K562 (cell line): ENCODE data around the gene PPARGC1A. TPM values are rescaled to one million over a fixed set of nuclear protein-coding genes. Genes with fewer than 3 reads are reported as not detected.

Experiments used
- ATAC-seq: fragments of 200-7000 bp; cut with Tn5 transposase; 3 replicates; pipeline ENCODE4 v1.9.1; 2020; ENCODE audit warnings: moderate library complexity
- BruUV-seq: library from RNA; stranded (reverse); fragments of 400-500 nt; replicated peaks from 2 replicates; lab custom pipeline; 2021; lab: Mats Ljungman, UMichigan
- CTCF ChIA-PET: fragments of 300-600 bp; formaldehyde crosslinking; extraction: SDS; loops from one replicate; lab custom pipeline; 2021; ENCODE audit warnings: low intra/inter-chr PET ratio; lab: Yijun Ruan, JAX
- POLR2A ChIA-PET: fragments of 300-600, 350-650 bp; sonication (Branson Sonifier 250); formaldehyde crosslinking; extraction: SDS; loops from one replicate; lab custom pipeline; 2021; ENCODE audit warnings: antibody characterized with exemption, inconsistent platforms; lab: Yijun Ruan, JAX
- DNase-seq, 4 experiments: peaks; one replicate each; pipeline versions ENCODE4 v3.0.0 to v3.0.0-alpha.2; 2011 to 2018; ENCODE audit warnings: low spot score in 3 of 4, mixed read lengths in 3 of 4; ENCODE audit errors: extremely low read depth in 1 of 4
- FAIRE-seq: peaks from 2 replicates; lab custom pipeline; 2011; peaks lifted over from hg19 to GRCh38; lab: Jason Lieb, UNC
- H2AFZ ChIP-seq: 2 replicates; pipeline ENCODE4 v1.6.0; 2011; ENCODE audit warnings: low read depth, low read length, control low read depth, inconsistent platforms
- H3K27ac ChIP-seq: fragments of 200-600 bp; 3 replicates; pipeline ENCODE4 v1.8.0; 2011; ENCODE audit warnings: low read depth, mild to moderate bottlenecking, control low read depth, inconsistent platforms, low read length, moderate library complexity, mixed read lengths; ENCODE audit errors: extremely low read depth
- H3K27me3 ChIP-seq, 2 experiments: fragments of 300-600 bp in 1 of 2; 2 replicates in 1 of 2; 3 replicates in 1 of 2; pipeline versions ENCODE4 v1.6.0 to v1.8.0; 2011; ENCODE audit warnings: inconsistent platforms in 2 of 2, low read length in 2 of 2, mild to moderate bottlenecking in 1 of 2, mixed read lengths in 1 of 2, moderate library complexity in 1 of 2; ENCODE audit not compliant: control insufficient read depth in 2 of 2, insufficient read depth in 2 of 2
- H3K36me3 ChIP-seq: fragments of 300-600 bp; 3 replicates; pipeline ENCODE4 v1.8.0; 2011; ENCODE audit warnings: mild to moderate bottlenecking, low read length, inconsistent platforms; ENCODE audit not compliant: control insufficient read depth, insufficient read depth
- H3K4me1 ChIP-seq, 2 experiments: fragments of 200-600 bp in 1 of 2; replicated peaks in 1 of 2; 2 replicates in 1 of 2; 3 replicates in 1 of 2; pipeline versions ENCODE4 v1.5.1 to v1.8.0; 2011; ENCODE audit warnings: inconsistent platforms in 2 of 2, low read length in 2 of 2, mild to moderate bottlenecking in 1 of 2, mixed read lengths in 1 of 2, moderate library complexity in 1 of 2; ENCODE audit not compliant: control insufficient read depth in 2 of 2, insufficient read depth in 2 of 2
- H3K4me2 ChIP-seq: 2 replicates; pipeline ENCODE4 v1.6.1; 2011; ENCODE audit warnings: low read length, control low read depth, inconsistent platforms, mixed read lengths; ENCODE audit not compliant: insufficient read depth
- H3K4me3 ChIP-seq: fragments of 200-600 bp; sonication (generic), shearing (Covaris generic); 2 replicates; pipeline ENCODE4 v1.5.1; 2016; ENCODE audit warnings: control low read depth, inconsistent platforms
- H3K79me2 ChIP-seq: fragments of 200-600 bp; 3 replicates; pipeline ENCODE4 v1.8.0; 2011; ENCODE audit warnings: low read length, inconsistent platforms; ENCODE audit not compliant: control insufficient read depth, insufficient read depth
- H3K9ac ChIP-seq, 2 experiments: 2 replicates each; pipeline versions ENCODE4 v1.6.0 to v1.6.1; 2011; ENCODE audit warnings: low read depth in 2 of 2, low read length in 2 of 2, control low read depth in 1 of 2, inconsistent platforms in 1 of 2, mild to moderate bottlenecking in 1 of 2, mixed read lengths in 1 of 2; ENCODE audit not compliant: insufficient read depth in 1 of 2
- H3K9me1 ChIP-seq: one replicate; pipeline ENCODE4 v1.6.0; 2011; ENCODE audit warnings: inconsistent platforms, mild to moderate bottlenecking, low read length, moderate library complexity; ENCODE audit not compliant: control insufficient read depth, insufficient read depth
- H3K9me3 ChIP-seq: replicated peaks from 2 replicates; pipeline ENCODE4 v1.5.1; 2011; ENCODE audit warnings: low read depth, low read length, inconsistent platforms; ENCODE audit not compliant: control insufficient read depth, insufficient read depth
- H4K20me1 ChIP-seq: replicated peaks from 2 replicates; pipeline ENCODE4 v1.6.1; 2011; ENCODE audit warnings: low read length, inconsistent platforms, mixed read lengths; ENCODE audit not compliant: control insufficient read depth, insufficient read depth
- FIP1L1 ChIP-seq: fragments of 200-400 bp; formaldehyde crosslinking; IDR thresholded peaks from 2 replicates; pipeline ENCODE4 v1.6.1; 2018; ENCODE audit warnings: mild to moderate bottlenecking, low read depth, low read length; ENCODE audit not compliant: poor library complexity, severe bottlenecking
- MEIS2 ChIP-seq: fragments of 450-650 bp; IDR thresholded peaks from 2 replicates; pipeline ENCODE4 v1.6.1; 2014; ENCODE audit warnings: mild to moderate bottlenecking; ENCODE audit not compliant: partially characterized antibody
- NFXL1 ChIP-seq: fragments of 450-650 bp; formaldehyde crosslinking; IDR thresholded peaks from 2 replicates; pipeline ENCODE4 v1.4.0; 2021; ENCODE audit warnings: mild to moderate bottlenecking
- STAT5B ChIP-seq: fragments of 250-450 bp; sonication (Bioruptor Pico); IDR thresholded peaks from 2 replicates; pipeline ENCODE4 v1.8.0; 2021; ENCODE audit warnings: mild to moderate bottlenecking, inconsistent platforms
- TFAM ChIP-seq: fragments of 250-450 bp; sonication (Bioruptor Pico); conservative IDR thresholded peaks from 2 replicates; pipeline ENCODE4 v1.5.0; 2021; ENCODE audit warnings: mild to moderate bottlenecking, moderate library complexity
- TOE1 ChIP-seq, 2 experiments: fragments of 450-650 bp in 1 of 2; sonication (generic) in 1 of 2; formaldehyde crosslinking in 1 of 2; IDR thresholded peaks; 2 replicates each; pipeline versions ENCODE4 v1.7.1 to v1.8.0; 2016 to 2022; ENCODE audit warnings: borderline replicate concordance in 2 of 2, mild to moderate bottlenecking in 2 of 2, antibody characterized with exemption in 1 of 2, inconsistent platforms in 1 of 2, low read depth in 1 of 2, missing genetic modification reagents in 1 of 2, moderate library complexity in 1 of 2
- WGBS: fragments of 100-300 bp; shearing (Covaris generic); methylation state at CpG from one replicate; pipeline ENCODE4 v1.1.6; 2016; ENCODE audit warnings: low coverage, mixed read lengths; ENCODE audit not compliant: insufficient coverage; ENCODE audit errors: missing lambda C conversion rate; 5-methylcytosine and 5-hydroxymethylcytosine counted together
- in situ Hi-C: fragments of 300-500 bp; cut with MboI; formaldehyde crosslinking; loops from 4 replicates; pipeline ENCODE4 v1.15.0; 2018; ENCODE audit warnings: inconsistent platforms, mixed read lengths
- intact Hi-C: fragments of 100-400 bp; cut with micrococcal nuclease; formaldehyde crosslinking; loops from 2 replicates; pipeline ENCODE4 v1.14.2; 2022
- polyA plus RNA-seq, 8 experiments: library from polyadenylated mRNA; depleted of rRNA in 4 of 8; stranded (reverse) in 5 of 8; unstranded in 3 of 8; fragments of >200 nt; fragmentation: Nextera tagmentation in 2 of 8; fragmentation: Illumina TruSeq in 1 of 8; extraction: Ambion mirVana in 2 of 8; extraction: Trizol in 1 of 8; gene quantifications; 2 replicates each; pipeline versions ENCODE4 v1.2.1 to v1.2.3, GENCODE V29; 2011 to 2014; ENCODE audit warnings: inconsistent platforms in 1 of 8, missing spikeins in 1 of 8
- total RNA-seq, 7 experiments: library from RNA; depleted of rRNA in 6 of 7; stranded (reverse); fragments of >200 nt in 6 of 7; fragmentation: Illumina TruSeq in 2 of 7; extraction: Trizol in 2 of 7; gene quantifications; 2 replicates each; pipeline versions ENCODE4 v1.2.1 to v1.2.3, GENCODE V29; 2011 to 2021; ENCODE audit warnings: low replicate concordance in 1 of 7
- TF ChIP-seq, protein P1 (sequence below): fragments of 200-800 bp; sonication (Bioruptor generic); IDR thresholded peaks from 2 replicates; pipeline ENCODE4 v1.6.1; 2017; ENCODE audit warnings: missing genetic modification characterization, missing compliant biosample characterization
- TF ChIP-seq, protein P2 (sequence below): sonication (generic); formaldehyde crosslinking; IDR thresholded peaks from 2 replicates; pipeline ENCODE4 v1.8.1; 2023; ENCODE audit warnings: mild to moderate bottlenecking, missing genetic modification reagents
- TF ChIP-seq, protein P3 (sequence below): sonication (generic); formaldehyde crosslinking; IDR thresholded peaks from 2 replicates; pipeline ENCODE4 v1.8.1; 2023; ENCODE audit warnings: mild to moderate bottlenecking, missing genetic modification reagents
- TF ChIP-seq, protein P4 (sequence below): fragments of 250-450 bp; sonication (Bioruptor Pico); IDR thresholded peaks from 2 replicates; pipeline ENCODE4 v1.5.0; 2021

PPARGC1A gene
- total and polyA plus RNA-seq, 9 of the 15 experiments (the other 6 are each of a cell fraction or from before 2014, with no cell fraction given): 0.02 TPM; not detected in 8

DNA sequence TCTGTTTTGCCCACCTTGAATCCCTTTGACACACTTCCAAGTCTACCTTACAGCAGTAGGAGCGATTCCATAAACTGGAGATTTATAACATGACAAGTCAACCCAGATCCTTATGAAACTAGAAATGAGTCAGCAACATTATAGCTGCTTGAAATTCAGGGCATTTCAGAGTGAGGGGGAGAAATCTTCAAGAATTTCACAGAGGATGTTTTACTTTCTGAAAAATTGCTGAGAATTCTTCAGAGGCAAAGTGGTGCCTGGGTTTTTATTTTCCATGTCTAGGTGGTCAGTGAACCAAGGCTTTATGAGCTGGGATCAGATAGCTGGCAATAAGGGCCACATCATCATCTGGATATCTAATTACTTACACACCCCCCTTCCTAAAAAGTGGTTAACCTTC is 119.8 kb downstream of the PPARGC1A start:
- Histone ChIP-seq H3K9me1 (no peaks in the 10 kb centered on the region), H3K4me1 (no peaks in the 10 kb centered on the region), H3K9me3 (no peaks in the 10 kb centered on the region), H2AFZ (no peak overlapping the region), H3K79me2 (no peaks in the 10 kb centered on the region), H3K9ac (no peak overlapping the region), H3K4me2 (no peak overlapping the region), H3K27ac (no peak overlapping the region), H3K27me3 (no peaks in the 10 kb centered on the region), H3K4me3 (no peak overlapping the region), H3K36me3 (no peaks in the 10 kb centered on the region), H4K20me1 (no peaks in the 10 kb centered on the region)
- in situ Hi-C loops (no loop called here), intact Hi-C loops (no loop called here)
- BruUV-seq: no TSS peak
- FAIRE-seq: no peak
- POLR2A ChIA-PET: no interaction called here
- no peak for ATAC-seq
- CTCF ChIA-PET: no interaction called here
- 0% methylated on average over 1 of the region's 1 CpG for WGBS
- TF ChIP-seq TFAM (CRISPR knock-in tag) (no peak), MEIS2 (no peak), STAT5B (no peak)
- TF ChIP-seq, protein P1, sequence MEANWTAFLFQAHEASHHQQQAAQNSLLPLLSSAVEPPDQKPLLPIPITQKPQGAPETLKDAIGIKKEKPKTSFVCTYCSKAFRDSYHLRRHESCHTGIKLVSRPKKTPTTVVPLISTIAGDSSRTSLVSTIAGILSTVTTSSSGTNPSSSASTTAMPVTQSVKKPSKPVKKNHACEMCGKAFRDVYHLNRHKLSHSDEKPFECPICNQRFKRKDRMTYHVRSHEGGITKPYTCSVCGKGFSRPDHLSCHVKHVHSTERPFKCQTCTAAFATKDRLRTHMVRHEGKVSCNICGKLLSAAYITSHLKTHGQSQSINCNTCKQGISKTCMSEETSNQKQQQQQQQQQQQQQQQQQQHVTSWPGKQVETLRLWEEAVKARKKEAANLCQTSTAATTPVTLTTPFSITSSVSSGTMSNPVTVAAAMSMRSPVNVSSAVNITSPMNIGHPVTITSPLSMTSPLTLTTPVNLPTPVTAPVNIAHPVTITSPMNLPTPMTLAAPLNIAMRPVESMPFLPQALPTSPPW (CRISPR knock-in tag): no peak
- no peak for DNase-seq

DNA sequence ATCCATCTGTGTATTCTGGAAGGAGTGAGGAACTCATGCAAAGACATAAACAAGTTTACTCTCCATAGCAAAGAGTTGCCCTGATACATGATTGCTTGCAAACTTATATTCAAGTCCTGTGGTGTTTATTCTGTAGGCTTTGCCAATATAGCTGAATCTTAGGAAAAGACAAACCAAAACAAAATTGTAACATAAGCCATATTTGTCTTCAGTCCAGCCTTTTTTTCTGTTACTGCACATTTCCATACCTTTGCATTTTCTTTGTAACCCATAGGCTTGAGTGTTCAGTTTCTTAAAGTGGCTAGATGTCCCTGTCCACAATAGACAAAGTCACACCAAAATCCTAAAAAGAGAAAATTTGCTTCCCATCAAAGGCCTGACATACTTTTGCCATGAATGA is 120.4 kb downstream of the PPARGC1A start:
- H3K36me3 ChIP-seq: no peaks in the 10 kb centered on the region
- BruUV-seq: no TSS peak
- intact Hi-C loops: no loop called here
- no peak overlapping the region for H3K4me2 ChIP-seq
- no peaks in the 10 kb centered on the region for H3K9me3 ChIP-seq
- FAIRE-seq: no peak
- no peaks in the 10 kb centered on the region for H3K79me2 ChIP-seq
- ATAC-seq: no peak
- H3K9ac ChIP-seq: no peak overlapping the region
- in situ Hi-C loops: no loop called here
- no peaks in the 10 kb centered on the region for H3K4me1 ChIP-seq
- CTCF ChIA-PET: no interaction called here
- no peak overlapping the region for H3K27ac ChIP-seq
- no peak overlapping the region for H3K4me3 ChIP-seq
- no peaks in the 10 kb centered on the region for H3K9me1 ChIP-seq
- POLR2A ChIA-PET: no interaction called here
- H4K20me1 ChIP-seq: no peaks in the 10 kb centered on the region
- H2AFZ ChIP-seq: no peak overlapping the region
- no peaks in the 10 kb centered on the region for H3K27me3 ChIP-seq
- no peak for DNase-seq
- TF ChIP-seq, protein P2, sequence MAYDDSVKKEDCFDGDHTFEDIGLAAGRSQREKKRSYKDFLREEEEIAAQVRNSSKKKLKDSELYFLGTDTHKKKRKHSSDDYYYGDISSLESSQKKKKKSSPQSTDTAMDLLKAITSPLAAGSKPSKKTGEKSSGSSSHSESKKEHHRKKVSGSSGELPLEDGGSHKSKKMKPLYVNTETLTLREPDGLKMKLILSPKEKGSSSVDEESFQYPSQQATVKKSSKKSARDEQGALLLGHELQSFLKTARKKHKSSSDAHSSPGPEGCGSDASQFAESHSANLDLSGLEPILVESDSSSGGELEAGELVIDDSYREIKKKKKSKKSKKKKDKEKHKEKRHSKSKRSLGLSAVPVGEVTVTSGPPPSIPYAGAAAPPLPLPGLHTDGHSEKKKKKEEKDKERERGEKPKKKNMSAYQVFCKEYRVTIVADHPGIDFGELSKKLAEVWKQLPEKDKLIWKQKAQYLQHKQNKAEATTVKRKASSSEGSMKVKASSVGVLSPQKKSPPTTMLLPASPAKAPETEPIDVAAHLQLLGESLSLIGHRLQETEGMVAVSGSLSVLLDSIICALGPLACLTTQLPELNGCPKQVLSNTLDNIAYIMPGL: no peak
- TF ChIP-seq FIP1L1: no peak
- TF ChIP-seq, protein P3, sequence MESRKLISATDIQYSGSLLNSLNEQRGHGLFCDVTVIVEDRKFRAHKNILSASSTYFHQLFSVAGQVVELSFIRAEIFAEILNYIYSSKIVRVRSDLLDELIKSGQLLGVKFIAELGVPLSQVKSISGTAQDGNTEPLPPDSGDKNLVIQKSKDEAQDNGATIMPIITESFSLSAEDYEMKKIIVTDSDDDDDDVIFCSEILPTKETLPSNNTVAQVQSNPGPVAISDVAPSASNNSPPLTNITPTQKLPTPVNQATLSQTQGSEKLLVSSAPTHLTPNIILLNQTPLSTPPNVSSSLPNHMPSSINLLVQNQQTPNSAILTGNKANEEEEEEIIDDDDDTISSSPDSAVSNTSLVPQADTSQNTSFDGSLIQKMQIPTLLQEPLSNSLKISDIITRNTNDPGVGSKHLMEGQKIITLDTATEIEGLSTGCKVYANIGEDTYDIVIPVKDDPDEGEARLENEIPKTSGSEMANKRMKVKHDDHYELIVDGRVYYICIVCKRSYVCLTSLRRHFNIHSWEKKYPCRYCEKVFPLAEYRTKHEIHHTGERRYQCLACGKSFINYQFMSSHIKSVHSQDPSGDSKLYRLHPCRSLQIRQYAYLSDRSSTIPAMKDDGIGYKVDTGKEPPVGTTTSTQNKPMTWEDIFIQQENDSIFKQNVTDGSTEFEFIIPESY (CRISPR knock-in tag): no peak
- TF ChIP-seq, protein P4, sequence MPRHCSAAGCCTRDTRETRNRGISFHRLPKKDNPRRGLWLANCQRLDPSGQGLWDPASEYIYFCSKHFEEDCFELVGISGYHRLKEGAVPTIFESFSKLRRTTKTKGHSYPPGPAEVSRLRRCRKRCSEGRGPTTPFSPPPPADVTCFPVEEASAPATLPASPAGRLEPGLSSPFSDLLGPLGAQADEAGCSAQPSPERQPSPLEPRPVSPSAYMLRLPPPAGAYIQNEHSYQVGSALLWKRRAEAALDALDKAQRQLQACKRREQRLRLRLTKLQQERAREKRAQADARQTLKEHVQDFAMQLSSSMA (CRISPR knock-in tag): no peak
- no peak for TF ChIP-seq NFXL1 (CRISPR knock-in tag)
- no peak for TF ChIP-seq TOE1 (IDR thresholded peaks at IDR 0.05; ENCODE audit: borderline replicate concordance)
- no peak for TF ChIP-seq TOE1 (CRISPR knock-in tag; IDR thresholded peaks at IDR 0.05; ENCODE audit: borderline replicate concordance, low read depth)
